VCaP (cell line): Measurements from ENCODE around the gene TMIE.
A peak's percentile ranks its signal among the peaks of the same experiment; 100 is the strongest.

Experiments used
- H3K27ac ChIP-seq: fragments of 450-650 bp; 2 replicates; pipeline ENCODE4 v1.5.1; 2017
- TF ChIP-seq, protein P1 (sequence below): fragments of 450-650 bp; conservative IDR thresholded peaks from 2 replicates; pipeline ENCODE4 v1.5.1; 2017; ENCODE audit warnings: mild to moderate bottlenecking, moderate library complexity

The TMIE gene

DNA sequence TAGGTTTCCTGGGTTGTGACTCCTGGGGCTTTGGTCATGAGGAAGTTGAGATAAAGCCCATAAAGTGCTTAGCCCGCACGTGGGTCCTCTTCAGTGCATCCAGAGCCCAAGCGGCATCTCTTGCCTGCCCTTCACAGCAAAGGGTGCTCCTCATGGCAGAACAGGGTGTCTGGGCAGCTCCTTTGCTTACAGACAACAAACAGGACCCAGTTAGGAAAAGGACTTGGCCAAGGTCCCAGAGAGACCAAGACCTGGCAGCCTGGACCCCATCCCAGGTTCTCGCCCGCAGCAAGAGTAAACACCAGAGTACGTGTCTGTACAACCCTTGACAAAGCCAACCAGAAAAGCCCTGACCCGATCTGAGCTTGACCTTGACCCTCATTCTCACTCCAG lies 34.7 kb upstream of the TMIE start:
- TF ChIP-seq, protein P1, sequence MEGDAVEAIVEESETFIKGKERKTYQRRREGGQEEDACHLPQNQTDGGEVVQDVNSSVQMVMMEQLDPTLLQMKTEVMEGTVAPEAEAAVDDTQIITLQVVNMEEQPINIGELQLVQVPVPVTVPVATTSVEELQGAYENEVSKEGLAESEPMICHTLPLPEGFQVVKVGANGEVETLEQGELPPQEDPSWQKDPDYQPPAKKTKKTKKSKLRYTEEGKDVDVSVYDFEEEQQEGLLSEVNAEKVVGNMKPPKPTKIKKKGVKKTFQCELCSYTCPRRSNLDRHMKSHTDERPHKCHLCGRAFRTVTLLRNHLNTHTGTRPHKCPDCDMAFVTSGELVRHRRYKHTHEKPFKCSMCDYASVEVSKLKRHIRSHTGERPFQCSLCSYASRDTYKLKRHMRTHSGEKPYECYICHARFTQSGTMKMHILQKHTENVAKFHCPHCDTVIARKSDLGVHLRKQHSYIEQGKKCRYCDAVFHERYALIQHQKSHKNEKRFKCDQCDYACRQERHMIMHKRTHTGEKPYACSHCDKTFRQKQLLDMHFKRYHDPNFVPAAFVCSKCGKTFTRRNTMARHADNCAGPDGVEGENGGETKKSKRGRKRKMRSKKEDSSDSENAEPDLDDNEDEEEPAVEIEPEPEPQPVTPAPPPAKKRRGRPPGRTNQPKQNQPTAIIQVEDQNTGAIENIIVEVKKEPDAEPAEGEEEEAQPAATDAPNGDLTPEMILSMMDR, result no peak

DNA sequence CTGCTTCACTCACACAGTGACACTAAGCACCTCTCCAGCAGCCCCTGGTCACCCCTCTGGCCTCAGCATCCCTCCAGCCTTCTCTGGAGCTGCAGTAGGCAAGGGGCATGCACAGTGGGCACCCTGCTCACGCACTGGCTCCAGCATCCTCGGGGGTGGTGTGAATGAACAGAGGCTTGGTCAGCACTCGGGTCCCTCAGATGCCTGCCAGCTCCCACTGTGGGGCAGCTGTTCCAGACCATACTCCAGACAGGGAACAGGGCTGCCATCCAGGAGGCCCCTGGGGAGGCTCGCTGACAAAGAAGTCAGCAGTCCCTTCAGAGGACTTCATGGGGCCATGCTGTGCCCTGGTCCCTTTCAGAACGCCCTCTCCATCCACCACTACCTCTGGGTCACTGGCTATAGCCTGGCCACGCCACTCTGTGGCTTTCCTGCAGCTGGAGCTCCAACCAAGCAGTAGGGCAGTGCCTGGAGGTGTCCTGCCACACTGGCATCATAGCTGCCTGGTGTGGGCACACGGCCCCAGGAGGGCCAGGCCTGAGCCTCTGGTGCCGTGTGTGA lies 34.1 kb upstream of the TMIE start:
- H3K27ac ChIP-seq, result peak overlapping the region; percentile 91

More for the DNA sequence above, 34.7 kb upstream of the TMIE start:
- peak overlapping the region; percentile 91 for H3K27ac ChIP-seq

GRCh38 chr3:46667657-46668056 lies 33.5 kb upstream of the TMIE start:
- peak overlapping the region; percentile 91 for H3K27ac ChIP-seq
- TF ChIP-seq, protein P1, result no peak

More for the DNA sequence above, 34.1 kb upstream of the TMIE start:
- TF ChIP-seq, protein P1, result no peak

DNA sequence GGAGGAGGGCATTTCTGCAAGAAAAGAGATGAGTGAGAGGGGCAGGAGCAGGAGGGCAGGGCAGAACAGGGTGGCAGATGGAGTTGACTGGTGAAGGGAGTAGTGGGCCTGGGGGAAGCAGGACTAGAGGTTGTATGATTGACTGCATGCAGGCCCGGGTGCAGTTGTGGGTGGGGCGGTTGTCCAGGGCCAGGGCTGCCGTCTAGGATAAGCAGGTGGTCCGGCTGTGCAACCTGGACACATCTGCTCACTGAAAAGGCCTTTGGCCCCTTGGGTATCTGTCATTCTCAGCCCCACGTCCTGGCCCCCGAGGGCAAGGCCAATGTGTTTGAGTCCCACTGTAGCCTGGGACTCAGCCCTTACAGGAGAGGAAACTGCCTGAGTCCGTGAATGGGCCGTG lies 33.1 kb upstream of the TMIE start:
- H3K27ac ChIP-seq, result no peak overlapping the region
- TF ChIP-seq, protein P1, result no peak

GRCh38 chr3:46668591-46668990 lies 32.6 kb upstream of the TMIE start:
- TF ChIP-seq, protein P1, result no peak
- no peak overlapping the region for H3K27ac ChIP-seq

- TF ChIP-seq, protein P1, result no peak
- no peak overlapping the region for H3K27ac ChIP-seq
Observed at GRCh38 chr3:46669191-46669999, 31.8 kb upstream of the TMIE start.

DNA sequence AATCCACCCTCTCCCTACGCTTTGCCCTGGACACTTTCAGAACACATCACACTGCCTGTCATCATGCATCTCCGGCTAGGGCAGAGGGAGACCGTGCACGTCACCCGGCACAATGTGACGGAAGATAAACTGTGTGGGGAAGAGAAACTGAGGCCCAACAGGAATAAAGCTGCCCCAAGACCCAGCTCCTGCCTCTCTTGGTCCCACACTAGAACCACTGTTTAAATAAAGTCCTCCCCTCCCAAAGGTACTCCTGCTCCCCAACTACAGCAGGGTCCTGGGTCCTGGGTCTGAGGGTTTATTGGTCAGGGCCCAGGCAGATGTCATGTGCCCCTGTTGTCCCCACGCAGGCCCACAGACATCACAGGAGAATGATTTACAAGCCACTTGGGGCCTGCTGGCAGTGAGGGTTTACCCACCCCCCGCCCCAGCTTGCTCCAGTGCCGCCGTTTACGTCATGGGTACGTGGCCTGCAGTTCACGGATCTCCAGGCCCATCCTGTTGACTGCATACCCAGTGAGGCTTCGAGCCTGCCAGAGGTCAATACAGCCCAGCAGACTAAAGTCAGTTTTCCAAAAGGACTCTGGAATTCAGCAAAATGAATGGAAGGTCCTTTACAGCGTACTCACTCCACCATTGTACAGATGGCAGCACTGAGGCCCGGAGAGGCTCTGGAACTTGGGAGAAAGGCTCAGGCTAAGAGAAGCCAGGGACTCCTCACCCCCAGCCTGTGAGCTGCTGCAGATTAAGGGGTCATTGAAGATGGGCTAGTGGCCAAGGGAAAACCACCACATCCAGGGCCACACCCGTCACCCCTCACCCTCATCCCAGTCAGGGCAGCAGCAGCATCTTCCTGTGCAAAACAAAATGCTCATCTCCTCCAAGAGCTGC lies 30.9 kb upstream of the TMIE start:
- no peak overlapping the region for H3K27ac ChIP-seq
- TF ChIP-seq, protein P1, result no peak
